Measurements from ENCODE around the gene PHF14. TPM values are rescaled to one million over a fixed set of nuclear protein-coding genes. Genes with fewer than 3 reads are reported as not detected.
"Not testable (repeated sequence)": the region's sequence is repeated elsewhere in the genome, so short reads cannot be mapped to it uniquely, and the experiment has no call there.

Gene PHF14
- total and polyA plus RNA-seq, 8 donors = 18.9 to 140 (median 69.6) TPM

GRCh38 chr7:10977113-10977512 lies 3.4 kb downstream of the PHF14 start:
- Histone ChIP-seq H3K4me1 (peaks cover 8 to 52% (median 21%) of the 10 kb centered on the region in 4 donors), H3K9me3 (no peaks in the 10 kb centered on the region), H3K27me3 (no peaks in the 10 kb centered on the region), H3K27ac (no peak overlapping the region), H3K36me3 (peaks cover 0 to under 1% (median 0%) of the 10 kb centered on the region in 4 donors), H3K4me3 (no peak overlapping the region)
- WGBS, 5 donors = 69 to 85% (median 78%) methylated on average over 4 of the region's 4 CpGs
- DNase-seq = no peak
- TF ChIP-seq POLR2A (IDR thresholded peaks at IDR 0.05) (no peak), POLR2AphosphoS5 (IDR thresholded peaks at IDR 0.05) (no peak), EP300 (IDR thresholded peaks at IDR 0.05) (no peak), CTCF (IDR thresholded peaks at IDR 0.05) (no peak)
- intact Hi-C loops (cut with DNase I; ENCODE audit: low total_unique reads) = no loop called here

GRCh38 chr7:10981317-10981716 lies 7.6 kb downstream of the PHF14 start:
- DNase-seq = no peak
- peaks cover 0 to 21% (median 3%) of the 10 kb centered on the region in 4 donors for H3K4me1 ChIP-seq
- no peak overlapping the region for H3K27ac ChIP-seq
- no peaks in the 10 kb centered on the region for H3K9me3 ChIP-seq
- H3K36me3 ChIP-seq = peaks cover 0 to 15% (median 11%) of the 10 kb centered on the region in 4 donors
- WGBS, 5 donors = 94 to 97% (median 95%) methylated on average over 3 of the region's 3 CpGs
- no peaks in the 10 kb centered on the region for H3K27me3 ChIP-seq
- H3K4me3 ChIP-seq = no peak overlapping the region
- intact Hi-C loops (cut with DNase I; ENCODE audit: low total_unique reads) = no loop called here
- TF ChIP-seq CTCF (IDR thresholded peaks at IDR 0.05) = no peak
- no peak for TF ChIP-seq POLR2AphosphoS5 (IDR thresholded peaks at IDR 0.05)
- no peak for TF ChIP-seq EP300 (IDR thresholded peaks at IDR 0.05)
- TF ChIP-seq POLR2A (IDR thresholded peaks at IDR 0.05) = no peak

- DNase-seq; intact Hi-C loops (cut with DNase I; ENCODE audit: low total_unique reads); H3K27ac ChIP-seq; H3K4me3 ChIP-seq; H3K27me3 ChIP-seq; H3K4me1 ChIP-seq: not testable (repeated sequence)
- Histone ChIP-seq H3K9me3 (peaks cover 0 to 11% (median 5%) of the 10 kb centered on the region in 4 donors), H3K36me3 (peaks cover 8 to 62% (median 54%) of the 10 kb centered on the region in 4 donors)
- 95 to 99% (median 98%) methylated on average over 6 of the region's 6 CpGs for WGBS, 5 donors
Observed at GRCh38 chr7:10990748-10991147, 17.1 kb downstream of the PHF14 start.

DNA sequence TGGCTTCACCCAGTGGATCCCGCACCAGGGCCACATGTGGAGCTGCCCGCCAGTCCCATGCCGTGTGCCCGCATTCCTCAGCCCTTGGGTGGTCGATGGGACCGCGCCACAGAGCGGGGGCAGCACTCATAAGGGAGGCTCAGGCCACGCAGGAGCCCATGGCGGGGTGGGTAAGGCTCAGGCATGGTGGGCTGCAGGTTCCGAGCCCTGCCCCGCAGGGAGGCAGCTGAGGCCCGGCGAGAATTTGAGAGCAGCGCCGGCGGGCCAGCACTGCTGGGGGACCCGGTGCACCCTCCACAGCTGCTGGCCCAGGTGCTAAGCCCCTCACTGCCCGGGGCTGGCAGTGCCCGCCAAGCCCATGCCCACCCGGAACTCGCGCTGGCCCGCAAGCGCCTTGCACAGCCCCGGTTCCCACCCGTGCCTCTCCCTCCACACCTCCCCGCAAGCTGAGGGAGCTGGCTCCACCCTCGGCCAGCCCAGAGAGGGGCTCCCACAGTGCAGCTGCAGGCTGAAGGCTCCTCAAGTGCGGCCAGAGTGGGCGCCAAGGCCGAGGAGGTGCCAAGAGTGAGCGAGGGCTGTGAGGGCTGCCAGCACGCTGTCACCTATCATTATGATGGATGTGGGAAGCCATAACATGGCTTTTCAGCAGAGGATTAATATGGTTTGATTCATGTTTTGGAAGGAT lies 22.0 kb downstream of the PHF14 start:
- WGBS, 5 donors = 93 to 99% (median 97%) methylated on average over 21 to 34 of the region's 34 CpGs
- H3K27me3 ChIP-seq; H3K4me3 ChIP-seq; DNase-seq; H3K27ac ChIP-seq; intact Hi-C loops (cut with DNase I; ENCODE audit: low total_unique reads): not testable (repeated sequence)
- Histone ChIP-seq H3K4me1 (peaks cover 0 to 16% (median 0%) of the 10 kb centered on the region in 4 donors), H3K36me3 (peaks cover 8 to 59% (median 56%) of the 10 kb centered on the region in 4 donors), H3K9me3 (peaks cover 0 to 14% (median 7%) of the 10 kb centered on the region in 4 donors)

DNA sequence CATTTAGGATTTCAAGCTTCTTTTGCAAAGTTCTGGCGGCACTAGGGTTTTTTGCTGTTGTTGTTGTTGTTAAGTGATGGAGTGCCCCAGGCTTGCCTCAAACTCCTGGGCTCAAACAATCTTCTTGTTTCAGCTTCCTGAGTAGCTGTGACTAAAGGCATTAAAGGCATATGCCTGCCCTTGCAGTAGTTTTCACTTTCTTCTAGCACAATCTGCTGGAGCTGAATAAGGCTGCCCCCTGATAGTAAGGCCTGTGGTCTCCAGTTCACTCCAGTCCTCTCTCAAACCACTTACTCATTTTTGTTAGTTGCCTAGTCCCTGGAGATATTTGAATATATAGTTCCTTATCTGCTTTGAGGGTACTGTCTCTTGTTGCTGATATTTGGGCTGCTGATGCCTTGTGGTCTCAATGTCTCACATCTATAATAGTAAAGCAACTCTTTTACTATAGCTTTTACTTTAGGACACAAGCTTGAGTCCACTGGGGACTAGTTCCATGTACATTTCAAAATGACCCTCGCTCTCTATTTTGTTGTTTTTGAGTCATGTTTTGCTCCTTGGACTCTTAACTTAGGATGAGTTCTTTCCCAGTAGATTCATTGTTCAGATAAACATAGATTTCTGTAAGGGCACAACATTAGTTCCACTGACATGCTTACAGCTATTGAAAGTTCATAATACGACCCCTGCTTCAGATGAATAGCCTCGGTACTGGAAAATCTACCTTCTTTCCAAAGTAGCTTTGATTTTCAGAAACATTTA lies 25.5 kb downstream of the PHF14 start:
- Histone ChIP-seq H3K9me3 (peaks cover 0 to 14% (median 7%) of the 10 kb centered on the region in 4 donors), H3K4me3 (no peak overlapping the region), H3K4me1 (peaks cover 0 to 16% (median 0%) of the 10 kb centered on the region in 4 donors), H3K27me3 (no peaks in the 10 kb centered on the region), H3K36me3 (peaks cover 8 to 34% (median 28%) of the 10 kb centered on the region in 4 donors), H3K27ac (no peak overlapping the region)
- intact Hi-C loops (cut with DNase I; ENCODE audit: low total_unique reads) = no loop called here
- 79 to 88% (median 85%) methylated on average over 4 of the region's 4 CpGs for WGBS, 5 donors
- DNase-seq = no peak
- TF ChIP-seq EP300 (IDR thresholded peaks at IDR 0.05) (no peak), CTCF (IDR thresholded peaks at IDR 0.05) (no peak), POLR2AphosphoS5 (IDR thresholded peaks at IDR 0.05) (no peak), POLR2A (IDR thresholded peaks at IDR 0.05) (no peak)
